ENCODE results near the gene NOTCH1.

GRCh38 chr9:136496801-136497620 lies 48.8 kb downstream of the NOTCH1 start:
- TF ChIP-seq CTCF (conservative IDR thresholded peaks at IDR 0.05) (no peak), ZFX (IDR thresholded peaks at IDR 0.05) (no peak)

All from C4-2B (cell line).